A375 (cell line): Measurements from ENCODE around the gene MRM3. TPM values are rescaled to one million over a fixed set of nuclear protein-coding genes. Genes with fewer than 3 reads are reported as not detected.

Experiments used
- total RNA-seq: library from RNA; depleted of rRNA; stranded (reverse); fragments of >200 nt; shearing (Covaris generic); gene quantifications from 2 replicates; pipeline ENCODE4 v1.2.3, GENCODE V29; 2014; rRNA removed

Gene MRM3, protein sequence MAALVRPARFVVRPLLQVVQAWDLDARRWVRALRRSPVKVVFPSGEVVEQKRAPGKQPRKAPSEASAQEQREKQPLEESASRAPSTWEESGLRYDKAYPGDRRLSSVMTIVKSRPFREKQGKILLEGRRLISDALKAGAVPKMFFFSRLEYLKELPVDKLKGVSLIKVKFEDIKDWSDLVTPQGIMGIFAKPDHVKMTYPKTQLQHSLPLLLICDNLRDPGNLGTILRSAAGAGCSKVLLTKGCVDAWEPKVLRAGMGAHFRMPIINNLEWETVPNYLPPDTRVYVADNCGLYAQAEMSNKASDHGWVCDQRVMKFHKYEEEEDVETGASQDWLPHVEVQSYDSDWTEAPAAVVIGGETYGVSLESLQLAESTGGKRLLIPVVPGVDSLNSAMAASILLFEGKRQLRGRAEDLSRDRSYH
- total RNA-seq, result 38.2 and 40.2 TPM in 2 replicates

DNA sequence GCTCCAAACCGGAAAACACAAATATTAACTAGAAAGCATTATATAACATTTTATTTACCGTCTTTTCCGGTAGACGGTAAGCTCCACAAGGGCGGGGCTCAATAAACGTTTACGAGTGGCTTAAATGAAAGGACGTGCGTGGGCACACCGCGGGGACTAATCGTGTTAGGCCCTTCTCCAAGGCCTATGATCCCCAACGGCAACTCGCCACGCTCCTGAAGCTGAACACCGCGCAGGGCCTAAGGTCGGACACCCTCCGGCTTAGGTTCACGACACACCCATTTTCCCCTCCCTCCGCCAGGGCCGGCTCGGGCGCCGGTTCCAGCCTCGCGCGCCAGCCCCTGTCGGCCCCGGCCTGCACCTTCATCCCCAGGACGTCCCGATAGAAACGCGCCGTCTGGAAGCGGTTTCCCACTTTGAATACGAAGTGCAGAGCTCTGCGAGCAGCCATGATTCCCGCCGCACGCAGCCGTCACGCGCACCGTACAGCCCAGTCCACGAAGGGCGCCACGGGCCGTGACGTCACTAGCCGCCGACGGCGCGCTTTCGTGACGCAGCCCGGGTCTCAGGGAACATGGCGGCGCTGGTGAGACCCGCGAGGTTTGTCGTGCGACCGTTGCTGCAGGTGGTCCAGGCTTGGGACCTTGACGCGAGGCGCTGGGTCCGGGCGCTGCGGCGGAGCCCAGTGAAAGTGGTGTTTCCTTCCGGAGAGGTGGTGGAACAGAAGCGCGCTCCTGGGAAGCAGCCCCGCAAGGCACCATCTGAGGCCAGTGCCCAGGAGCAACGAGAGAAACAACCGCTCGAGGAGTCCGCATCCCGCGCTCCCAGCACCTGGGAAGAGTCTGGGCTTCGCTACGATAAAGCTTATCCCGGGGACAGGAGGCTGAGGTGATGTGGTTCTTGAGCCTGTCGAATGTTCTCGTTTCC is at the start of gene MRM3, which contains the start of gene GLOD4:
Gene MRM3 (plus strand): TSS at position 549 of the 927 bp plus-strand sequence. CDS start 26 bp downstream, at position 575.
Gene GLOD4 (minus strand): TSS at position 476 of the 927 bp plus-strand sequence. CDS start 25 bp downstream, at position 451.

DNA sequence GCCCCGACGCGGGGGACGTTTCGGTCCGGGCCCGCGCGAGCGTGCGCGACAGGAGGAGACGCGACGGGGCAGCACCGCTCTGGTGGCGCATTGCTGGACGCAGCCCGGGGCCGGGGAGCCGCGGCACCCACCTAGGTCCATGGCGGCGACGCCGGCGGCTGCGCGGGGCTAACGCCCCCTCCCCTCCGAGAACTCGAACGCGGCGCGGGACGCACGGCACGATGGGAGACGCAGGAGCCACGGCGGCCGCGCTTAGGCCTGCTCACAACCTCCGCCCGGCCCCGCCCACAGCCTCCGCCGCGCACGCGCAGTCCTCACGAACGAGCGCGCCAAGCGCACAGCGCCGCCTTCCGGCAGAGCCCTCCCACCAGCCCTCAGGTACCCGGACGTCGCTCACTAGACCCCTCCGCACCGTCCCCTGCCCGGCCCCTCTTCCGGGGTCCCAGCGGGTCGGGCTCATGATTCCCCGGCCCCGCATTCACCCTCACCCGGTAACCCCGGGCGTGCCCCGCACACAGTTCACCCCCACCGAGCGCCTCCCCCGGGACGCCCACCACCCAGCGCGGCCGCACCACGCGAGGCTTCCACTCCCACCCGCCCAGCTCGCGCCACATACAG is 30.0 kb upstream of the MRM3 start, which contains the start of gene GEMIN4:
Gene GEMIN4 (minus strand): TSS at position 263 of the 618 bp plus-strand sequence. CDS start 122 bp downstream, at position 141.

Other genes with a start within 250 kb of the MRM3 start
- 11.9 and 14.4 TPM in 2 replicates for gene VPS53, start 67.5 kb upstream of the MRM3 start, total RNA-seq
- 20.8 and 27.3 TPM in 2 replicates for gene TLCD3A, start 49.8 kb upstream of the MRM3 start, total RNA-seq
- 30.9 and 33.9 TPM in 2 replicates for gene GEMIN4, start 30.1 kb upstream of the MRM3 start, total RNA-seq
- gene GLOD4, start 73 bp upstream of the MRM3 start, total RNA-seq, result 57.5 and 61.7 TPM in 2 replicates
- 1.1 and 4.4 TPM in 2 replicates for gene NXN, start 197.4 kb downstream of the MRM3 start, total RNA-seq
- 19.5 and 20.0 TPM in 2 replicates for gene TIMM22, start 214.8 kb downstream of the MRM3 start, total RNA-seq